ENCODE measurements around the gene GAREM1.
A peak's percentile ranks its signal among the peaks of the same experiment; 100 is the strongest.
"Not testable (repeated sequence)": the region's sequence is repeated elsewhere in the genome, so short reads cannot be mapped to it uniquely, and the experiment has no call there.

Gene GAREM1

GRCh38 chr18:32470714-32471633 lies at the start of gene GAREM1:
GAREM1 (minus strand) TSS chr18:32470882; CDS start chr18:32470428, 454 bp downstream.
- DNase-seq (ENCODE audit: low spot score), result peak; percentile 95

- no peak for DNase-seq (ENCODE audit: low spot score)
Measured at GRCh38 chr18:32511147-32511546, 40.5 kb upstream of the GAREM1 start.

- no peak for DNase-seq (ENCODE audit: low spot score)
Measured at GRCh38 chr18:32509111-32509510, 38.4 kb upstream of the GAREM1 start.

- no peak for DNase-seq (ENCODE audit: low spot score)
Measured at GRCh38 chr18:32507093-32507492, 36.4 kb upstream of the GAREM1 start.

GRCh38 chr18:32502014-32502413 lies 31.3 kb upstream of the GAREM1 start:
- no peak for DNase-seq (ENCODE audit: low spot score)

- not testable (repeated sequence) for DNase-seq (ENCODE audit: low spot score)
Measured at GRCh38 chr18:32501242-32501641, 30.6 kb upstream of the GAREM1 start.

- DNase-seq (ENCODE audit: low spot score), result no peak
Measured at GRCh38 chr18:32483002-32483401, 12.3 kb upstream of the GAREM1 start.

- no peak for DNase-seq (ENCODE audit: low spot score)
Measured at GRCh38 chr18:32482117-32482516, 11.4 kb upstream of the GAREM1 start.

- DNase-seq (ENCODE audit: low spot score), result no peak
Measured at GRCh38 chr18:32480581-32480980, 9.9 kb upstream of the GAREM1 start.

- DNase-seq (ENCODE audit: low spot score), result no peak
Measured at GRCh38 chr18:32478807-32479206, 8.1 kb upstream of the GAREM1 start.

- DNase-seq (ENCODE audit: low spot score), result no peak
Measured at GRCh38 chr18:32478317-32478716, 7.6 kb upstream of the GAREM1 start.

GRCh38 chr18:32476106-32476505 lies 5.4 kb upstream of the GAREM1 start:
- DNase-seq (ENCODE audit: low spot score), result no peak

GRCh38 chr18:32475069-32475468 lies 4.4 kb upstream of the GAREM1 start:
- not testable (repeated sequence) for DNase-seq (ENCODE audit: low spot score)

GRCh38 chr18:32473325-32473724 lies 2.6 kb upstream of the GAREM1 start:
- no peak for DNase-seq (ENCODE audit: low spot score)

- no peak for DNase-seq (ENCODE audit: low spot score)
Measured at GRCh38 chr18:32472841-32473240, 2.2 kb upstream of the GAREM1 start.

GRCh38 chr18:32470460-32470713 lies 295 bp downstream of the GAREM1 start:
- DNase-seq (ENCODE audit: low spot score), result no peak

GRCh38 chr18:32469691-32470459 lies 807 bp downstream of the GAREM1 start:
- peak; percentile 72 for DNase-seq (ENCODE audit: low spot score)

- peak; percentile 54 for DNase-seq (ENCODE audit: low spot score)
Measured at GRCh38 chr18:32469190-32469651, 1.5 kb downstream of the GAREM1 start.

GRCh38 chr18:32468147-32468845 lies 2.4 kb downstream of the GAREM1 start:
- DNase-seq (ENCODE audit: low spot score), result no peak

- DNase-seq (ENCODE audit: low spot score), result no peak
Measured at GRCh38 chr18:32461709-32462272, 8.9 kb downstream of the GAREM1 start.

- no peak for DNase-seq (ENCODE audit: low spot score)
Measured at GRCh38 chr18:32460171-32460731, 10.4 kb downstream of the GAREM1 start.
